H1 (cell line): ENCODE data around the gene KCNQ1OT1. TPM values are rescaled to one million over a fixed set of nuclear protein-coding genes. Genes with fewer than 3 reads are reported as not detected.

Source experiments
- CTCF ChIA-PET: fragments of 300-600 bp; sonication (Branson Sonifier 250); formaldehyde crosslinking; loops from one replicate; lab custom pipeline; 2021; ENCODE audit not compliant: partially characterized antibody; lab: Charles Lee
- POLR2A ChIA-PET: fragments of 300-600 bp; sonication (Branson Sonifier 250); formaldehyde crosslinking; loops from one replicate; lab custom pipeline; 2021; ENCODE audit warnings: inconsistent platforms; ENCODE audit not compliant: partially characterized antibody; lab: Charles Lee
- DNase-seq, 2 experiments: peaks; one replicate each; pipeline versions ENCODE4 v3.0.0 to v3.0.0-alpha.2; 2010 to 2022; ENCODE audit warnings: low spot score in 2 of 2, low read depth in 1 of 2, mixed read lengths in 1 of 2
- FAIRE-seq: peaks from 2 replicates; lab custom pipeline; 2011; peaks lifted over from hg19 to GRCh38; lab: Jason Lieb, UNC
- H2AFZ ChIP-seq: 2 replicates; pipeline ENCODE4 v1.8.1; 2012; ENCODE audit warnings: low read length, inconsistent platforms
- H2AK5ac ChIP-seq: 2 replicates; pipeline ENCODE4 v1.6.1; 2013; ENCODE audit warnings: low read depth, low read length
- H2BK120ac ChIP-seq: replicated peaks from 2 replicates; pipeline ENCODE3; 2013; ENCODE audit warnings: low read depth, low read length, inconsistent platforms
- H2BK12ac ChIP-seq: 2 replicates; pipeline ENCODE4 v1.6.1; 2013; ENCODE audit warnings: low read depth, low read length
- H2BK15ac ChIP-seq: 2 replicates; pipeline ENCODE4 v1.6.1; 2013; ENCODE audit warnings: low read length
- H2BK20ac ChIP-seq: 2 replicates; pipeline ENCODE4 v1.6.1; 2013; ENCODE audit warnings: low read length
- H2BK5ac ChIP-seq: 2 replicates; pipeline ENCODE4 v1.6.1; 2013; ENCODE audit warnings: low read depth, low read length
- H3K14ac ChIP-seq: 2 replicates; pipeline ENCODE4 v1.6.1; 2013; ENCODE audit warnings: inconsistent platforms; ENCODE audit not compliant: insufficient read length
- H3K18ac ChIP-seq: 2 replicates; pipeline ENCODE4 v1.6.1; 2013; ENCODE audit warnings: low read length; ENCODE audit errors: extremely low read depth
- H3K23ac ChIP-seq: 2 replicates; pipeline ENCODE4 v1.6.1; 2013; ENCODE audit warnings: inconsistent platforms; ENCODE audit not compliant: insufficient read length
- H3K23me2 ChIP-seq: 2 replicates; pipeline ENCODE4 v1.6.1; 2013; ENCODE audit warnings: low read depth, low read length
- H3K27ac ChIP-seq: 2 replicates; pipeline ENCODE4 v1.6.1; 2011; ENCODE audit warnings: low read depth, low read length, inconsistent platforms
- H3K27me3 ChIP-seq, 4 experiments: replicated peaks in 1 of 4; 1 replicate in 1 of 4; 2 replicates in 3 of 4; pipeline versions ENCODE4 v1.6.1 to v1.8.1; 2011 to 2013; ENCODE audit warnings: low read length in 3 of 4, mild to moderate bottlenecking in 3 of 4, inconsistent platforms in 2 of 4, mixed read lengths in 2 of 4, moderate library complexity in 1 of 4; ENCODE audit not compliant: control insufficient read depth in 3 of 4, insufficient read depth in 3 of 4; ENCODE audit errors: extremely low read depth in 1 of 4
- H3K36me3 ChIP-seq, 4 experiments: 2 replicates each; pipeline versions ENCODE4 v1.6.1 to v1.8.1; 2011 to 2013; ENCODE audit warnings: mild to moderate bottlenecking in 4 of 4, low read length in 3 of 4, moderate library complexity in 2 of 4, control low read depth in 1 of 4, inconsistent platforms in 1 of 4; ENCODE audit not compliant: insufficient read depth in 4 of 4, control insufficient read depth in 2 of 4
- H3K4ac ChIP-seq: replicated peaks from 2 replicates; pipeline ENCODE3; 2013; ENCODE audit warnings: low read length, low read depth, mixed read lengths, inconsistent platforms; ENCODE audit not compliant: insufficient read length
- H3K4me1 ChIP-seq, 4 experiments: replicated peaks in 1 of 4; 1 replicate in 1 of 4; 2 replicates in 3 of 4; pipeline versions ENCODE4 v1.6.1 to v1.8.1; 2011 to 2013; ENCODE audit warnings: low read length in 3 of 4, inconsistent platforms in 2 of 4, mixed read lengths in 1 of 4; ENCODE audit not compliant: insufficient read depth in 4 of 4, control insufficient read depth in 3 of 4
- H3K4me2 ChIP-seq, 2 experiments: 2 replicates each; pipeline versions ENCODE4 v1.6.1 to v1.8.1; 2011 to 2013; ENCODE audit warnings: low read depth in 2 of 2, low read length in 2 of 2, control low read depth in 1 of 2, inconsistent platforms in 1 of 2, mild to moderate bottlenecking in 1 of 2; ENCODE audit not compliant: insufficient read depth in 1 of 2
- H3K4me3 ChIP-seq, 4 experiments: fragments of 200-600, 300-600 bp in 1 of 4; sonication (generic), shearing (Covaris generic), sonication (Bioruptor Twin) in 1 of 4; 2 replicates each; pipeline versions ENCODE4 v1.5.1 to v1.8.1; 2011 to 2016; ENCODE audit warnings: low read length in 4 of 4, low read depth in 3 of 4, control low read depth in 2 of 4, inconsistent platforms in 2 of 4, mild to moderate bottlenecking in 2 of 4, mixed read lengths in 1 of 4, moderate library complexity in 1 of 4; ENCODE audit not compliant: insufficient read depth in 2 of 4; ENCODE audit errors: extremely low read depth in 1 of 4
- H3K56ac ChIP-seq: replicated peaks from 2 replicates; pipeline ENCODE3; 2013; ENCODE audit warnings: low read depth, mild to moderate bottlenecking, mixed read lengths, low read length, inconsistent platforms; ENCODE audit not compliant: insufficient read length
- H3K79me1 ChIP-seq: 2 replicates; pipeline ENCODE4 v1.6.1; 2013; ENCODE audit warnings: low read depth, low read length, control low read depth
- H3K79me2 ChIP-seq, 2 experiments: 2 replicates each; pipeline versions ENCODE4 v1.6.1 to v1.8.1; 2012 to 2013; ENCODE audit warnings: low read length in 2 of 2, mild to moderate bottlenecking in 2 of 2, inconsistent platforms in 1 of 2; ENCODE audit not compliant: insufficient read depth in 2 of 2, control insufficient read depth in 1 of 2
- H3K9ac ChIP-seq, 4 experiments: replicated peaks in 1 of 4; 1 replicate in 1 of 4; 2 replicates in 3 of 4; pipeline versions ENCODE4 v1.6.1 to v1.8.1; 2011 to 2013; ENCODE audit warnings: low read depth in 3 of 4, low read length in 3 of 4, control low read depth in 2 of 4, mild to moderate bottlenecking in 2 of 4, moderate library complexity in 2 of 4, inconsistent platforms in 1 of 4; ENCODE audit errors: extremely low read depth in 1 of 4
- H3K9me3 ChIP-seq, 2 experiments: 2 replicates each; pipeline versions ENCODE4 v1.6.1 to v1.8.1; 2012 to 2013; ENCODE audit warnings: mild to moderate bottlenecking in 2 of 2, moderate library complexity in 2 of 2, control low read depth in 1 of 2, inconsistent platforms in 1 of 2, low read depth in 1 of 2, low read length in 1 of 2, mixed read lengths in 1 of 2; ENCODE audit not compliant: insufficient read depth in 2 of 2
- H4K20me1 ChIP-seq, 2 experiments: replicated peaks in 1 of 2; 2 replicates each; pipeline versions ENCODE3 to v1.8.1; 2011 to 2013; ENCODE audit warnings: inconsistent platforms in 2 of 2, low read length in 2 of 2, mild to moderate bottlenecking in 1 of 2; ENCODE audit not compliant: insufficient read depth in 2 of 2, control insufficient read depth in 1 of 2
- H4K5ac ChIP-seq: 2 replicates; pipeline ENCODE4 v1.6.1; 2013; ENCODE audit warnings: low read length, low read depth, mixed read lengths, inconsistent platforms; ENCODE audit not compliant: insufficient read length
- H4K8ac ChIP-seq: 2 replicates; pipeline ENCODE4 v1.8.0; 2013; ENCODE audit warnings: mild to moderate bottlenecking, moderate library complexity, low read length, inconsistent platforms; ENCODE audit not compliant: insufficient read depth; ENCODE audit errors: extremely low read depth
- H4K91ac ChIP-seq: replicated peaks from 2 replicates; pipeline ENCODE3; 2013; ENCODE audit warnings: low read length, mixed read lengths, inconsistent platforms; ENCODE audit not compliant: insufficient read length
- CHD1 ChIP-seq: IDR thresholded peaks from 2 replicates; pipeline ENCODE4 v1.6.1; 2012; ENCODE audit warnings: low read depth, low read length, improper control_type of control experiment
- EGR1 ChIP-seq: IDR thresholded peaks from 2 replicates; pipeline ENCODE4 v1.6.1; 2011; ENCODE audit warnings: low read depth, low read length, borderline replicate concordance
- NRF1 ChIP-seq: IDR thresholded peaks from 2 replicates; pipeline ENCODE4 v1.6.1; 2011; ENCODE audit warnings: mild to moderate bottlenecking, low read depth, low read length, improper control_type of control experiment
- POLR2A ChIP-seq, 2 experiments: IDR thresholded peaks; 1 replicate in 1 of 2; 2 replicates in 1 of 2; pipeline ENCODE4 v1.6.1; 2011; ENCODE audit warnings: low read depth in 2 of 2, low read length in 2 of 2, mild to moderate bottlenecking in 2 of 2; ENCODE audit errors: control extremely low read depth in 1 of 2
- RBBP5 ChIP-seq: IDR thresholded peaks from 2 replicates; pipeline ENCODE4 v1.7.1; 2012; ENCODE audit warnings: low read depth, mild to moderate bottlenecking, inconsistent platforms, low read length, moderate library complexity, borderline replicate concordance
- SIX5 ChIP-seq: IDR thresholded peaks from 2 replicates; pipeline ENCODE4 v1.6.1; 2011; ENCODE audit warnings: mild to moderate bottlenecking, low read depth, low read length
- SRF ChIP-seq: IDR thresholded peaks from 2 replicates; pipeline ENCODE4 v1.6.1; 2011; ENCODE audit warnings: mild to moderate bottlenecking, low read depth, low read length, moderate library complexity
- TAF7 ChIP-seq: optimal IDR thresholded peaks from 2 replicates; pipeline ENCODE3; 2011; ENCODE audit warnings: low read depth, mild to moderate bottlenecking, inconsistent platforms, low read length, moderate library complexity, borderline replicate concordance
- TBP ChIP-seq: IDR thresholded peaks from 2 replicates; pipeline ENCODE4 v1.6.1; 2011; ENCODE audit warnings: low read depth, low read length, improper control_type of control experiment
- WGBS, 2 experiments: shearing (Covaris generic) in 1 of 2; methylation state at CpG; one replicate each; pipeline versions ENCODE4 v1.1.6 to v1.1.7; 2013 to 2015; ENCODE audit warnings: low lambda C conversion rate in 2 of 2, mixed read lengths in 2 of 2, inconsistent platforms in 1 of 2, low coverage in 1 of 2, missing lambda C conversion rate in 1 of 2; ENCODE audit not compliant: insufficient replicate concordance in 2 of 2, insufficient coverage in 1 of 2, insufficient read length in 1 of 2; ENCODE audit errors: extremely low coverage in 1 of 2, missing lambda C conversion rate in 1 of 2; 5-methylcytosine and 5-hydroxymethylcytosine counted together
- polyA plus RNA-seq, 7 experiments: library from polyadenylated mRNA; depleted of rRNA in 3 of 7; stranded (reverse) in 5 of 7; unstranded in 2 of 7; fragments of >200 nt in 5 of 7; fragments of 200-250 nt in 2 of 7; gene quantifications; 1 replicate in 5 of 7; 2 replicates in 1 of 7; 4 replicates in 1 of 7; pipeline versions ENCODE4 v1.2.1 to v1.2.3, GENCODE V29; 2011 to 2013; ENCODE audit warnings: missing spikeins in 2 of 7, mixed read lengths in 2 of 7
- total RNA-seq: library from RNA; stranded (reverse); fragmentation: NEBNext Ultra II Directional; extraction: Animal tissue kit (Norgen Biotek cat#: 25700); gene quantifications from 2 replicates; pipeline ENCODE4 v1.2.1, GENCODE V29; 2021

The KCNQ1OT1 gene
- total and polyA plus RNA-seq, 2 of the 8 experiments (the other 6 are each of a cell fraction or from before 2014, with no cell fraction given) = 0.21 to 1.2 TPM

- no peak for FAIRE-seq
Observed at GRCh38 chr11:2565447-2566222, 134.2 kb downstream of the KCNQ1OT1 start.

More at GRCh38 chr11:2565447-2566222, 134.2 kb downstream of the KCNQ1OT1 start:
- Histone ChIP-seq H3K9ac (no peak overlapping the region), H3K4me3 (no peak overlapping the region), H2BK12ac (no peak overlapping the region), H2BK5ac (no peak overlapping the region), H3K14ac (no peak overlapping the region), H3K79me1 (no peaks in the 10 kb centered on the region), H3K4me1 (peaks cover 0 to 9% (median 2%) of the 10 kb centered on the region in 4 experiments; a peak in 3 of 7 replicates), H3K4ac (no peak overlapping the region), H3K23ac (no peak overlapping the region), H3K27ac (no peak overlapping the region), H3K56ac (no peak overlapping the region), H3K9me3 (peaks cover 0 to 4% of the 10 kb centered on the region in 2 experiments; a peak in 1 of 4 replicates), H3K36me3 (no peaks in the 10 kb centered on the region), H4K91ac (no peak overlapping the region), H3K18ac (no peak overlapping the region), H4K20me1 (peaks cover 0 to 5% of the 10 kb centered on the region in 2 experiments), H4K8ac (no peak overlapping the region), H3K23me2 (no peaks in the 10 kb centered on the region), H2AFZ (no peak overlapping the region), H3K27me3 (peaks cover 0 to 55% (median 33%) of the 10 kb centered on the region in 4 experiments; a peak in 6 of 7 replicates), H2BK120ac (no peak overlapping the region), H2BK15ac (no peak overlapping the region), H3K4me2 (no peak overlapping the region), H2BK20ac (no peak overlapping the region), H2AK5ac (no peak overlapping the region), H4K5ac (no peak overlapping the region), H3K79me2 (no peaks in the 10 kb centered on the region)
- WGBS, 2 experiments = 90% methylated on average over 11 of the region's 13 CpGs; no CpG with 5 or more reads in 1 of the 2 experiments
- ChIA-PET CTCF (interaction anchor here (0.6 to 7.6 kb wide), 3 partner anchors 37 to 335 kb away, joined by 3 to 51 read pairs (median 4); no protein-coding TSS in a partner anchor), POLR2A (no interaction called here)
- no peak for DNase-seq
- TF ChIP-seq CHD1 (no peak), EGR1 (no peak), TBP (no peak), SRF (no peak), TAF7 (no peak), POLR2A (IDR thresholded peaks at IDR 0.05; ENCODE audit: control extremely low read depth in 1 of 2, low read depth in 2 of 2, low read length in 2 of 2) (no peak), SIX5 (no peak), NRF1 (no peak), RBBP5 (no peak)
